Measurements from ENCODE around the gene ITGA2.

GRCh38 chr5:53127107-53127506 lies 138.0 kb downstream of the ITGA2 start:
- TF ChIP-seq CTCF (IDR thresholded peaks at IDR 0.05) (no peak), POLR2A (IDR thresholded peaks at IDR 0.05) (no peak)
